ENCODE results near the gene NEK7. TPM values are rescaled to one million over a fixed set of nuclear protein-coding genes. Genes with fewer than 3 reads are reported as not detected.
A peak's percentile ranks its signal among the peaks of the same experiment; 100 is the strongest.
"Not testable (repeated sequence)": the region's sequence is repeated elsewhere in the genome, so short reads cannot be mapped to it uniquely, and the experiment has no call there.

NEK7 gene
- total RNA-seq, 2 donors from 2014 or later = 80.0 to 108 TPM

DNA sequence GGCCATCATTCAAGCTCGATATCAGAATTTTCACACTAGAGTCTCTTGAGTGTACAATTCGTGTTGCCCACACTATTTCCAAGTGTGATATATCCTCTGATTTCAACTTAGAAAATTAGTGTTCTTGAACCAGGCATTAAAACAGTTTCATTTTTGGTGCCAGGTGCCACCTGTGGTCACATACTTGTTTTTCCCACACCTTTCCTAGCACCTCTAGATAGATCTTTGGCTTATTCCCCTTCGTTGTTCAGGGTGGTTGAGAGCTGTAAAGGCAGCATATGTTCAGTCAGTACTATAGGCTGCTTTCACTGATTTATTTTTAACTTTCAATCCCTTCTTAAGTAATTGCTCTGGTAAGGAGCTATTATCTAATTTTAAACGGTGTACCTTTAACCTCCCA, 131.1 kb downstream of the NEK7 start:
- no peak overlapping the region for H3K27ac Mint-ChIP-seq
- H3K27me3 Mint-ChIP-seq = no peaks in the 10 kb centered on the region
- no peak for ATAC-seq
- H3K4me3 Mint-ChIP-seq = no peak overlapping the region
- H3K4me1 Mint-ChIP-seq (ENCODE audit: low read depth in 2 of 2) = peaks cover 7 to 14% of the 10 kb centered on the region in 2 donors
- no peaks in the 10 kb centered on the region for H3K9me3 Mint-ChIP-seq
- no peaks in the 10 kb centered on the region for H3K36me3 Mint-ChIP-seq
- DNase-seq (ENCODE audit: low spot score) = no peak

DNA sequence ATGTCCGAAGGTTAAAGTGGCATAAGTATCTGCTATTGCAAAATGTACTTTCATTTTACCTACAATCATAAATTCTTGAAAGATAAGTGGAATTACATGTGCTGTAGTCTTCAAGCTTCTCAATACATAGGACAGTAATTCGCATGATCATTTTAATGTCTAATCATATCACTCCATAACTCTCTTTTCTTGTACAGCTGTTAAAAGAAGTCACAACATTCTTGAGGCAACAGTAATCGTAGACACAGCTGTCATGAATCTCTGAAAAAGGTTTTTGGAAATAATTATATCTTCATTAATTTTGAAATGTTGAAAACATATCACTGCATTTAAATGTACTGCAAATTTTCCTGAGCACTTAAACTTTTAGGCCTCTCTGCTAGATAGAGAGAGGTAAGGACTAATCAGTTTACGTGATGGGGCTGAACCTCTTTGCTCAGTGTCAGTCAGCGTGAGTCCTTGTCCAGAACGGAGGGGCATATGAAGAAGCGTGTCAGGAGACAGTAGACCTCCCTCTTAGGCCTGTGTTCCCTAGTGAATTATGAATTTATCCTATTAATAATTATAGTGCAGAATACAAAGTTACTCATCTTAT, 133.4 kb downstream of the NEK7 start:
- H3K27me3 Mint-ChIP-seq = no peaks in the 10 kb centered on the region
- ATAC-seq (no peak), DNase-seq (ENCODE audit: low spot score) (no peak)
- no peaks in the 10 kb centered on the region for H3K9me3 Mint-ChIP-seq
- no peak overlapping the region for H3K27ac Mint-ChIP-seq
- no peak overlapping the region for H3K4me3 Mint-ChIP-seq
- no peaks in the 10 kb centered on the region for H3K36me3 Mint-ChIP-seq
- H3K4me1 Mint-ChIP-seq (ENCODE audit: low read depth in 2 of 2) = peaks cover 0 to 14% of the 10 kb centered on the region in 2 donors

DNA sequence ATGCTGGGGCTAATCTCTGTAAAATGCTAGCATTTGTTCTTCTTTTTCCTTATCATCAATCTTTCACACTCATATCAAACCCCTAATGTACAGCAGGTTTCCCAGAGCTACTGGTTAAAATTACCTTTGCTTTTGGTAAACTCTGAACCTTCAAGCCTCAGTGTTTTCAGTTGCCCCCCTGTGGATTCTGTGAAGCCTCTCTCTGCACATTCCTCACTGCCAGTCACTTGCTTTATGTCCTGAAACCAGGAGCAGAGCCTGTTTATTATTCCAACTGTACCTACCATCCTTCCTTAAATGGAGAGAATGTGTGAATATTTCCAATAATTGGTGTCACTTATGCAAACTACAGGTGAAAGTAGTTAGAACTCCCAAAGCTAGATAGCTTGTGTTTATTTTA, 134.2 kb downstream of the NEK7 start:
- Mint-ChIP-seq H3K27ac (no peak overlapping the region), H3K4me3 (no peak overlapping the region)

DNA sequence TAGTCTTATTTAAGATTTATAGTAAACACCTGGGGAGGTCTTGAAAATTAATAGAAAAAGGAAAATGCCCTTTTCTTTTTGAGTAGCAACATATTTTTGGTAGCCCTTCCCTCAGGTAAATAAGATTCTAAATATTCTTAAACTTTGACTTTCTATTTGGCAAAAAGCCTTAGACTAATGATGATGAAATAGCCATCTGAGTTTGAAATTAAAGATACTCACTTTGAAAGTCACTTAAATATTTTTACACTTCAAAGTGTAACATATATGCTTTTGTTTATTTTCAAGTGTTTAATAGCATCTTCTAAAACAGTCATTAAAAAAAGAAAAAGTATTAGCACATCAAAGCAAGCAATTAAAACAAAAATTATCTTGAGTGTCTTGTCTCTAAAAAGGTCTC, 135.1 kb downstream of the NEK7 start:
- H3K4me3 Mint-ChIP-seq = no peak overlapping the region
- H3K27ac Mint-ChIP-seq = no peak overlapping the region
- peaks cover 0 to 17% of the 10 kb centered on the region in 2 donors for H3K4me1 Mint-ChIP-seq (ENCODE audit: low read depth in 2 of 2)
- DNase-seq (ENCODE audit: low spot score) (no peak), ATAC-seq (no peak)
- no peaks in the 10 kb centered on the region for H3K9me3 Mint-ChIP-seq
- no peaks in the 10 kb centered on the region for H3K27me3 Mint-ChIP-seq
- H3K36me3 Mint-ChIP-seq = no peaks in the 10 kb centered on the region

More for the DNA sequence above, 134.2 kb downstream of the NEK7 start:
- Mint-ChIP-seq H3K9me3 (no peaks in the 10 kb centered on the region), H3K4me1 (ENCODE audit: low read depth in 2 of 2) (peaks cover 0 to 17% of the 10 kb centered on the region in 2 donors), H3K36me3 (no peaks in the 10 kb centered on the region), H3K27me3 (no peaks in the 10 kb centered on the region)
- no peak for ATAC-seq
- DNase-seq (ENCODE audit: low spot score) = no peak

DNA sequence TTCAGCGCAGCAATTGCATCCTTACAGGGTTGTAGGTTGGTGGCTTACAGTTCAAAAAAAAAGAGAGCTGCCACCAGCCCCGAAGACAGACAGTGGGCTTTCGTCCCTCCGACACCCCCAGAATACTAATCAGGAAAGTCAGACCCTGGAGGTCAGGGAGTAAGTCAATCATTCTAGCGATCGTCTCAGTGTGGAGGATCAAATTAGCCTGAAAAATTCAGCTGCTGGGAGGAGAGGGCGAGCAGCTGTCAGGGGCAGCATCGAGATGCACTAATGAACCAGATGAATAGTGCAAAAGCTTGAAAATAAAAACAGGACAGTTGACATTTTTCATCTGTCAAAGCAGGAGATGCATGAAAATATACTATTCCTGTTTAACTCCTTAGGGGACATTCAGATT, 138.4 kb downstream of the NEK7 start:
- Mint-ChIP-seq H3K9me3 (no peaks in the 10 kb centered on the region), H3K36me3 (peaks cover 10% of the 10 kb centered on the region), H3K27me3 (no peaks in the 10 kb centered on the region), H3K4me1 (ENCODE audit: low read depth in 2 of 2) (peaks cover 0 to 19% of the 10 kb centered on the region in 2 donors), H3K27ac (no peak overlapping the region), H3K4me3 (no peak overlapping the region)
- no peak for DNase-seq (ENCODE audit: low spot score)
- no peak for ATAC-seq

DNA sequence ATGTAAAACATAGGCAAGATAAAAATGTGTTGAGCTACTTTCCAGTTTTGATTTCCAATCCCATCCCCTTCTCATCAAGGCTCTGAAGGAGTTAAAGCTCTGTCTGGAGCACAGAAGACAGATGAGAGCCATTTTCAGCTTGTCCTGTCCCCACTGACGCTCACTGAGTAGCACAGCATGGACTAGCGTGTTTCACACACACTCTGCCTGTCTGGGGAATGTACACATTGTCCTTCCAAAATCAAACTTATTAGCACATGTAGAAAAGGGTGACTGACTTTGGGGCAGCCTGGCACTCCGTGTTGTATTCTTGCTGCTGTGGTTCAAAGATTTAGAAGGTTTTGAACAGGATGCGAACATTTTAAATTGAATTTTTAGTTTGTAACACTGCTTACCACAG, 139.2 kb downstream of the NEK7 start:
- DNase-seq (ENCODE audit: low spot score) (no peak), ATAC-seq (no peak)
- H3K27ac Mint-ChIP-seq = no peak overlapping the region
- H3K4me1 Mint-ChIP-seq (ENCODE audit: low read depth in 2 of 2) = peaks cover 0 to 22% of the 10 kb centered on the region in 2 donors
- H3K36me3 Mint-ChIP-seq = peaks cover 15% of the 10 kb centered on the region
- H3K9me3 Mint-ChIP-seq = no peaks in the 10 kb centered on the region
- no peaks in the 10 kb centered on the region for H3K27me3 Mint-ChIP-seq
- no peak overlapping the region for H3K4me3 Mint-ChIP-seq

DNA sequence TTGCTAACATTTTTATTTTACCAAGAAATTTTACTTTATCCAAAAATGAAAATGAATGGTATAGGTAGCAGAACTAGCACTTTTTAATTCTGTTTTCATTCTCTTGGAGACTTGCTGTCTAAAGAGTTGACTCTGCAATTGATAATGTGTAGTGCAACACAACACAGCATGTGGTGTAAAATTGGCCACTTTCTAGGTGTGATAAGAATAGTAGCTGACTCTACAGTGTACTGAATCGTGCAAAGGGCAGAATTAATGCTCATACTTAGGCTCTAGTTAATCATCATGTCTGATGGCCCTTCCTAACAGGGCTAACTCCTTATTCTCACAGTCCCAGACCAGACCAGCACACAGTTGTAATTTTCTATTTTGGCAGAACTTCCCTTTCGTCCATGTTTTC, 140.5 kb downstream of the NEK7 start:
- no peak overlapping the region for H3K27ac Mint-ChIP-seq
- peaks cover 0 to 20% of the 10 kb centered on the region in 2 donors for H3K4me1 Mint-ChIP-seq (ENCODE audit: low read depth in 2 of 2)
- H3K9me3 Mint-ChIP-seq = no peaks in the 10 kb centered on the region
- no peak overlapping the region for H3K4me3 Mint-ChIP-seq
- no peak for ATAC-seq
- DNase-seq (ENCODE audit: low spot score) = no peak
- H3K36me3 Mint-ChIP-seq = peaks cover 15% of the 10 kb centered on the region
- H3K27me3 Mint-ChIP-seq = no peaks in the 10 kb centered on the region

DNA sequence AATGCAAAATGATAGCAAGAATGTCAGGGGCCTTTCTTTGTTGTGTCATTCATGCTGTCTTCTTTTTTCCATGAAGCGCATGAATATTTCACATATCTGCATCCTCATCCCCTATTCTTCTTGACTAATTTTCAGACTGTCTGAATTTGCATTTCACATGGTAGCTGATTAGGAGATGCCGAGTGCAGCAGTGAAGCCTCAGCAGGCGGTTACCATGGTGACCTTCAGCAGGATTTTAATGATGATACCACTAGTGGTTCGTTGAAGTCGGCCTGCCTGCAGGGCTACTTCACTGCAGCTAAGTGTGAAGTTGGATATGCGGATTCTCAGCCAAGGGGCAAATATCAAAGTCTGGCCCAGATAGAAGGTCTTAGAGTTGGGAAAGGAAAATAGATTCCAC, 141.8 kb downstream of the NEK7 start:
- no peaks in the 10 kb centered on the region for H3K9me3 Mint-ChIP-seq
- H3K27ac Mint-ChIP-seq = no peak overlapping the region
- peaks cover 15% of the 10 kb centered on the region for H3K36me3 Mint-ChIP-seq
- no peak overlapping the region for H3K4me3 Mint-ChIP-seq
- H3K4me1 Mint-ChIP-seq (ENCODE audit: low read depth in 2 of 2) = peaks cover 0 to 20% of the 10 kb centered on the region in 2 donors
- ATAC-seq (no peak), DNase-seq (ENCODE audit: low spot score) (no peak)
- H3K27me3 Mint-ChIP-seq = no peaks in the 10 kb centered on the region

DNA sequence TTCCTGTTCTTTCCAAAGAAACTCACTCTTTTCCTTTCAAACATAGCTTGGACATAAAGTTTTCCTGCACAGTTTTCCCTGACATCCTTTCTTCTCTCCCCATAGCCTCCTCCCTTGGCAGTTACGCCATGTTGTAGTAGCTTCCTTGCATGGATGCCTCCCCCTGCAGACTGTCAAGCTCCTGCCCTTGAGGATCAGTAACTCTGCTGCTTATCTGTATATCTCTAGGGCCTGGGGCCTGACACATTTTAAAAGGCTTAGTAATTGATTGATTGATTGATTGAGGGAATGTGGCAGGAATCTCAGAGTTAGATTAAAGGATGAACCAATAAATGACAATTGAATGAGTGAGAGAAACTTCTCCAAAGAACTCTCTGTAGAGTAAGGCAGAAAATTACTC, 143.7 kb downstream of the NEK7 start:
- Mint-ChIP-seq H3K36me3 (peaks cover 15% of the 10 kb centered on the region), H3K4me3 (no peak overlapping the region), H3K27ac (no peak overlapping the region), H3K27me3 (no peaks in the 10 kb centered on the region), H3K9me3 (no peaks in the 10 kb centered on the region), H3K4me1 (ENCODE audit: low read depth in 2 of 2) (peaks cover 0 to 17% of the 10 kb centered on the region in 2 donors)
- DNase-seq (ENCODE audit: low spot score) (no peak), ATAC-seq (no peak)

DNA sequence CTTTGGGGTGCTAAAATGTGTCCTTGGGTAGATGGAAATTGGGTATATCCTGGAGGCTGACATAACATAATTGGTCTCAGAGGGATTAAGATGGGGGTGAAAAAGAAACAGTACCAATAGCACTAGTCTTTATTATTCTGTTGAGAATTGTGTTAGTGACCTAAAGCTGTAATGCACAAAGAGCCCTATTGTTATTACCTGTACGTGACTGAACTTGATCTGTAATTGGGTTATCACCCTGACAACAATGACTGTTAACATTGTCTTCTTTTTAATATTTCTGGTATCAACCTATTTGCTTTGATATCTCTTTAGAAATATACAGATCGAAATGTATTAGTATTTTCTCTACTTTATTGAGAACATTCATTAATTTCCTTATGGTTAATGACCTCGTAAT, 147.6 kb downstream of the NEK7 start:
- H3K36me3 Mint-ChIP-seq = peaks cover 18% of the 10 kb centered on the region
- H3K27ac Mint-ChIP-seq = no peak overlapping the region

DNA sequence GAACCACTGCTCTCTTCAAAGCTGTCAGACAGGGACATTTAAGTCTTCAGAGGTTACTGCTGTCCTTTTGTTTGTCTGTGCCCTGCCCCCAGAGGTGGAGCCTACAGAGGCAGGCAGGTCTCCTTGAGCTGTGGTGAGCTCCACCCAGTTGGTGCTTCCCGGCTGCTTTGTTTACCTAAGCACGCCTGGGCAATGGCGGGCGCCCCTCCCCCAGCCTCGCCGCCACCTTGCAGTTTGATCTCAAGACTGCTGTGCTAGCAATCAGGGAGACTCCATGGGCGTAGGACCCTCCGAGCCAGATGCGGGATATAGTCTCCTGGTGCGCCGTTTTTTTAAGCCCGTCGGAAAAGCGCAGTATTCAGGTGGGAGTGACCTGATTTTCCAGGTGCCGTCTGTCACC, 158.0 kb downstream of the NEK7 start:
- not testable (repeated sequence) for H3K4me3 Mint-ChIP-seq; H3K9me3 Mint-ChIP-seq; H3K27ac Mint-ChIP-seq; DNase-seq (ENCODE audit: low spot score); H3K27me3 Mint-ChIP-seq; ATAC-seq
- Mint-ChIP-seq H3K4me1 (ENCODE audit: low read depth in 2 of 2) (peaks cover 32 to 36% of the 10 kb centered on the region in 2 donors), H3K36me3 (peaks cover 21% of the 10 kb centered on the region)

More for the DNA sequence above, 147.6 kb downstream of the NEK7 start:
- Mint-ChIP-seq H3K4me1 (ENCODE audit: low read depth in 2 of 2) (peaks cover 5 to 8% of the 10 kb centered on the region in 2 donors), H3K9me3 (no peaks in the 10 kb centered on the region), H3K27me3 (no peaks in the 10 kb centered on the region), H3K4me3 (no peak overlapping the region)
- DNase-seq (ENCODE audit: low spot score) (no peak), ATAC-seq (no peak)

DNA sequence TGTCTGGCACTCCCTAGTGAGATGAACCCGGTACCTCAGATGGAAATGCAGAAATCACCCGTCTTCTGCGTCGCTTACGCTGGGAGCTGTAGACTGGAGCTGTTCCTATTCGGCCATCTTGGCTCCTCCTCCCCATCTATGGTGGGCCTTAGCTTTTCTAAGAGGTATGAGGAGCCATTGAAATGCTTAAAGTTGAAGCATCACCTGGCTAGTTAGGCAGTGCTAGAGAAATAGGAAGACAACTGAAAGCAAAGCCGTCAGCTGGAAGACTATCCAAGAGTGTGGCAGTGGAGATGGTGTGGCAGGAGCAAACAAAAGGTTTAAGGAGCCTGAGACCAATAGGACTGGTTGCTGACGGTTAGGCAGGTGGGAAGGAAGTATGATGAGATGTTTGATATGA, 158.5 kb downstream of the NEK7 start:
- not testable (repeated sequence) for H3K9me3 Mint-ChIP-seq; ATAC-seq; DNase-seq (ENCODE audit: low spot score); H3K27me3 Mint-ChIP-seq; H3K4me3 Mint-ChIP-seq
- peaks cover 32 to 36% of the 10 kb centered on the region in 2 donors for H3K4me1 Mint-ChIP-seq (ENCODE audit: low read depth in 2 of 2)
- peaks cover 21% of the 10 kb centered on the region for H3K36me3 Mint-ChIP-seq
- peak overlapping the region in 1 of 2 donors; percentile 6 for H3K27ac Mint-ChIP-seq

DNA sequence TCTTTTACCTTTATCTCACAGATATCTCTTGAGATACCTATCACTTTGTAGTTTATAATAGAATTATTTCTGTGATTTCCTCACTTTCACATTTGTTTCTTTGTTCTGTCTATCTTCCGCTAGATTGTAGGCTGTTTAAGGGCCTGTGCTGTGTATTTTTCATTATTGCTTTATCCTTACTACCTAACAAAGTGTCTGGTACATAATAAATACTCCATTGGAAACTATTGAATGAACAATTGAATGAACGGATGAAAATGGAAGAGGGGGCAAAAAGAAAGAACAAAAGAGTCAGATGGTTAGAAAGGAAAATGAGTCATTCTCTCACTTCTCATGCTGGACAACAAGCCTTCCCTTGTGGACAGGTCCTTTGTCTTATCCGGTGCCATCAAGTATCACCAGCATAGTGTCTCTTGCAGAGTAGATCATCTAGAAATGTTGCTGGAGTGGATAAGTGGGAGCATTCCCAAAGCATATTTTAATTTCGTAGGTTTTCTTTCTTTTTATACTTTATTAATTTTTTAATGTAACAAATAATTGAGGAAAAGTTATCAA, 159.8 kb downstream of the NEK7 start:
- Mint-ChIP-seq H3K36me3 (peaks cover 25% of the 10 kb centered on the region), H3K27me3 (no peaks in the 10 kb centered on the region), H3K4me3 (no peak overlapping the region), H3K9me3 (peaks cover 3% of the 10 kb centered on the region), H3K27ac (no peak overlapping the region), H3K4me1 (ENCODE audit: low read depth in 2 of 2) (peaks cover 39 to 45% of the 10 kb centered on the region in 2 donors)
- ATAC-seq = no peak
- DNase-seq (ENCODE audit: low spot score) = no peak

DNA sequence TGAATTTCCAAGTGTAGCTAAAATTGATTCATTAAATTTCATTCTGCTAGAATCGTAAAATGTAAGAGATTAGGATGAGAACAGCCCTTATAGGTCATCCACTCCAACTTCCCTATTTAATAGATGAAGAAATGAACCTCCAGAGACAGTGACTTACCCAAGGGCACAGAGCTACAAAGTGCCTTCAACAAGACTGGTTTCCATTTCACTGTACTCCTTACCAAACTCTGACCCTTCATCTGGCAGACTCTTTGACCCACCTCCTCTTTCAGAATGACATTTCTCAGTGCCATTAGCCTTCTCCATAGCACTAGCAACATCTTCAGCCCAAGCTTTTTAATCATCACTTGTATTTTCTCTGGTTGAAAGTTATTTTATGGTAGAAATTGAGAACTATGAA, 161.3 kb downstream of the NEK7 start:
- H3K9me3 Mint-ChIP-seq = no peaks in the 10 kb centered on the region
- H3K27ac Mint-ChIP-seq = peak overlapping the region; percentile 51 to 75
- H3K4me1 Mint-ChIP-seq (ENCODE audit: low read depth in 2 of 2) = peaks cover 36 to 45% of the 10 kb centered on the region in 2 donors
- peaks cover 18% of the 10 kb centered on the region for H3K36me3 Mint-ChIP-seq
- no peak for DNase-seq (ENCODE audit: low spot score)
- no peaks in the 10 kb centered on the region for H3K27me3 Mint-ChIP-seq
- peak; percentile 77 to 88 for ATAC-seq
- peak overlapping the region; percentile 47 for H3K4me3 Mint-ChIP-seq

DNA sequence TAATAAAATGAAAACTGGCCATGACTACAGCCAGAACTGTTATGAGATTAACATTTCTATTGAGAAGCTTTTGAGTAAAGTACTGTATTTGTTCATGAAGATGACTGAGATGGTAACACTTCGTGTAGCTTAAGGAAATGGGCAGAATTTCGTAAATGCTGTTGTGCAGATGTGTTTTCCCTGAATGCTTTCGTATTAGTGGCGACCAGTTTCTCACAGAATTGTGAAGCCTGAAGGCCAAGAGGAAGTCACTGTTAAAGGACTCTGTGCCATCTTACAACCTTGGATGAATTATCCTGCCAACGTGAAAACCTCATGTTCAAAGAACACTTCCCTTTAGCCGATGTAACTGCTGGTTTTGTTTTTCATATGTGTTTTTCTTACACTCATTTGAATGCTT, 164.0 kb downstream of the NEK7 start:
- H3K36me3 Mint-ChIP-seq = peaks cover 12% of the 10 kb centered on the region
- no peaks in the 10 kb centered on the region for H3K9me3 Mint-ChIP-seq
- ATAC-seq = peak; percentile 61 to 83
- H3K27me3 Mint-ChIP-seq = no peaks in the 10 kb centered on the region
- DNase-seq (ENCODE audit: low spot score) = no peak
- H3K27ac Mint-ChIP-seq = peak overlapping the region; percentile 89 to 94
- H3K4me3 Mint-ChIP-seq = peak overlapping the region; percentile 78
- peaks cover 30 to 39% of the 10 kb centered on the region in 2 donors for H3K4me1 Mint-ChIP-seq (ENCODE audit: low read depth in 2 of 2)

All from natural killer cell treated with Interleukin-12 subunit alpha and Interleukin-12 subunit beta and Interleukin-15 and Interleukin-18, amount 100 ng/mL, for 72 hours (primary cell).